Measurements from ENCODE around the gene TGOLN2. TPM values are rescaled to one million over a fixed set of nuclear protein-coding genes. Genes with fewer than 3 reads are reported as not detected.
"Not testable (repeated sequence)": the region's sequence is repeated elsewhere in the genome, so short reads cannot be mapped to it uniquely, and the experiment has no call there.

Gene TGOLN2
- total and polyA plus RNA-seq, 2 experiments from 2014 or later = 20.1 to 56.1 TPM

DNA sequence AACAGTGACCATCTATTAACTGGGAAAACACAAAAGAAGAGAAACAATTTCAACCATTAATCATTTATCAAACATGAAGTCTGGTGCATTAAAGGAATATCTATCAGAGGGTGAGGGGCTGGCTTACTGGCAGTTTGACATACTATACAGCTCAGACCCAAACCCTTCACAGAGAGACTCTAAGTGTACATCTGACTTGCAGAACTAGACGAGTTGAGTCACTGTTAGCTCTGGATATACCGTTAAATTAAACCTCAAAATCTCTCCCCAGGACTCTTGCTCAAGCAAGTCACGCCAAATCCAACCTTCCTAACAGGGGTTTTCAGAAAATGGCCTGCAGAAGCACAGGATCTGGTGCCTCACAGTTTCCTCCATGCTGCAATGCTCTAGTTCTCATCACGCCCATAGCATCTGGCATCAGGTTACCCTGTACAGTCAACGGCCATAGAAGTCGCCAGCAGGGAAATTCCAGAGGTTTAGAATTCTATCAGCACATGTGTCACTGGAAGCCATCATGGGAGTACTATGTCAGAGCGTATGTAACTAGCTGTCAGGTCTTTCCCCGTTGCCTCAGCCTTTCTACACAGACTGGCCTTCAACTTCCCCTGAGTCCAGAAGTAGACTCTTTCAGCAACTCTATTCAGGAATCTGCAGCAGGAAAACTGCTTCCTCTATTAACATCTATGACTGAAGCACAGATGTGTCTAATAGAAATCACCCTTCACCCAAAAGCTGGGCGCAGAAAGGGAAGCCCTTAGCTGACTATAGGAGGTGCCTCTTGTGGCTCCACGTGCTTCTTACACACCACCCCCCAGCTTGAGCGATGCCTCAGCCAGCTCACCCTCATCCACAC lies 9.3 kb downstream of the TGOLN2 start:
- DNase-seq (ENCODE audit: low read depth in 1 of 2, low spot score in 1 of 2) = peak; percentile 50 to 57
- H3K27ac ChIP-seq = peak overlapping the region; percentile 64
- no peak overlapping the region for H3K4me3 ChIP-seq
- H3K27me3 ChIP-seq = no peaks in the 10 kb centered on the region
- no peaks in the 10 kb centered on the region for H3K4me1 ChIP-seq (ENCODE audit: low read depth)
- no peak for TF ChIP-seq CTCF (IDR thresholded peaks at IDR 0.05; ENCODE audit: low read depth, low read length)
- H3K9me3 ChIP-seq (ENCODE audit: low read depth) = no peaks in the 10 kb centered on the region
- peaks cover 13% of the 10 kb centered on the region for H3K36me3 ChIP-seq

GRCh38 chr2:85315921-85316320 lies 11.9 kb downstream of the TGOLN2 start:
- not testable (repeated sequence) for H3K4me1 ChIP-seq (ENCODE audit: low read depth); H3K27ac ChIP-seq; DNase-seq (ENCODE audit: low read depth in 1 of 2, low spot score in 1 of 2); H3K4me3 ChIP-seq; H3K27me3 ChIP-seq; H3K36me3 ChIP-seq; H3K9me3 ChIP-seq (ENCODE audit: low read depth)

- Histone ChIP-seq H3K27me3 (no peaks in the 10 kb centered on the region), H3K27ac (no peak overlapping the region), H3K9me3 (ENCODE audit: low read depth) (no peaks in the 10 kb centered on the region), H3K4me1 (ENCODE audit: low read depth) (no peaks in the 10 kb centered on the region), H3K4me3 (no peak overlapping the region), H3K36me3 (no peaks in the 10 kb centered on the region)
- no peak for DNase-seq (ENCODE audit: low read depth in 1 of 2, low spot score in 1 of 2)
- TF ChIP-seq CTCF (IDR thresholded peaks at IDR 0.05; ENCODE audit: low read depth, low read length) = no peak
Measured at GRCh38 chr2:85314884-85315242, 12.9 kb downstream of the TGOLN2 start.

DNA sequence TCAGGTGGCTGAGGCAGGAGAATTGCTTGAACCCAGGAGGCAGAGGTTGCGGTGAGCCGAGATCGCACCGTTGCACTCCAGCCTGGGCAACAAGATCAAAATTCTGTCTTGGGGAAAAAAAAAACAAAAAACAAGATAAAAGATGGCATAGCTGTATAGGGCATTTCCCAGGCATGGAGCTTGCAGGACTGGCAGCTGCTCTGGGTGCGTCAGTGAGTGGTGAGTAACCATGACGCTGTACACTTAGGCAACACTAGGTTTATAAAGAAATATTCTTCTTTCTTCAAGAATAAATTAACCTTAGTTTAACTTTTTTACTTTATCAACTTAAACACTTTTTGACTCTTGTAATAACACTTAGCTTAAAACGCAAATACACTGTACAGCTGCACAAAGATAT lies 15.4 kb downstream of the TGOLN2 start:
- no peaks in the 10 kb centered on the region for H3K4me1 ChIP-seq (ENCODE audit: low read depth)
- peak in 1 of 2 donors; percentile 72 for DNase-seq (ENCODE audit: low read depth in 1 of 2, low spot score in 1 of 2)
- H3K4me3 ChIP-seq = no peak overlapping the region
- no peak overlapping the region for H3K27ac ChIP-seq
- H3K36me3 ChIP-seq = no peaks in the 10 kb centered on the region
- no peaks in the 10 kb centered on the region for H3K27me3 ChIP-seq
- no peak for TF ChIP-seq CTCF (IDR thresholded peaks at IDR 0.05; ENCODE audit: low read depth, low read length)
- no peaks in the 10 kb centered on the region for H3K9me3 ChIP-seq (ENCODE audit: low read depth)

GRCh38 chr2:85310330-85310729 lies 17.5 kb downstream of the TGOLN2 start:
- Histone ChIP-seq H3K4me1 (ENCODE audit: low read depth) (no peaks in the 10 kb centered on the region), H3K36me3 (peaks cover 4% of the 10 kb centered on the region), H3K9me3 (ENCODE audit: low read depth) (no peaks in the 10 kb centered on the region), H3K4me3 (no peak overlapping the region), H3K27ac (no peak overlapping the region), H3K27me3 (no peaks in the 10 kb centered on the region)
- DNase-seq (ENCODE audit: low read depth in 1 of 2, low spot score in 1 of 2) = no peak
- no peak for TF ChIP-seq CTCF (IDR thresholded peaks at IDR 0.05; ENCODE audit: low read depth, low read length)

GRCh38 chr2:85309699-85310321 lies 18.0 kb downstream of the TGOLN2 start:
- DNase-seq (ENCODE audit: low read depth in 1 of 2, low spot score in 1 of 2) = no peak
- H3K4me1 ChIP-seq (ENCODE audit: low read depth) = no peaks in the 10 kb centered on the region
- peaks cover 4% of the 10 kb centered on the region for H3K36me3 ChIP-seq
- no peak for TF ChIP-seq CTCF (IDR thresholded peaks at IDR 0.05; ENCODE audit: low read depth, low read length)
- no peaks in the 10 kb centered on the region for H3K27me3 ChIP-seq
- no peaks in the 10 kb centered on the region for H3K9me3 ChIP-seq (ENCODE audit: low read depth)
- H3K27ac ChIP-seq = no peak overlapping the region
- no peak overlapping the region for H3K4me3 ChIP-seq
